VCaP (cell line): ENCODE results near the gene TLR7.

Experiments
- H3K27ac ChIP-seq: fragments of 450-650 bp; 2 replicates; pipeline ENCODE4 v1.5.1; 2017
- TF ChIP-seq, protein P1 (sequence below): fragments of 450-650 bp; conservative IDR thresholded peaks from 2 replicates; pipeline ENCODE4 v1.5.1; 2017; ENCODE audit warnings: mild to moderate bottlenecking, moderate library complexity

Gene TLR7

DNA sequence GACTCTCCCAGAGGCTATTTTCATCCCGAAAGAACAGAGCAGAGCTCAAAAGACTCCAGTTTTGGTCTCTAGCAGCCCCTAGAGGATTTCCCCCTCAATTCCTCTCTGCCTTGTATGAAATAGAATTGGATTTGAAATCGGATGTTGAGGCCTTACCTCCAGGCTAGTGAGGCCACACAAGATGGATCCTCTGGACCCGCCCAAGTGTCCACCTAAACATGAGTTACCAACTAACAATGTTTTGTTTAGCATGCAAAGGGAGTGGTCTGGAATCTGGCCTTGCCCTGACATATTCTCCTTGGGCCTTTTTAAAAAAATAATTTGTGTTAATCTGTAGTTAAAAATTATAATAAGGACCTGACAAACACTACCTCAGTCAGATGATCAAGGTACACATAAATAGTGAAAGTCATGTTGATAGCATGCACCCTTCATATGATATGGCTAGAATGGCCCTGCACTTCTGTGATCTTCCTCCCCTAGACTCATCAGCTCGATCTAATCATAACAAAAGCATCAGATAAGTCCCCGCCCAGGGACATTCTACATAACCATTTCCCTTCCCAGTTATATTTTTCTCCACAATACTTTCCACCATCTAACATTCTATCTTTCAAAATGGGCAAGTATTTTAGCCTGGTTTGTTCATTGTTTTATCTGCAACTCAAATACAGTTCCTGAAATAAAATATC is 46.1 kb downstream of the TLR7 start:
- H3K27ac ChIP-seq, result no peak overlapping the region
- TF ChIP-seq, protein P1, sequence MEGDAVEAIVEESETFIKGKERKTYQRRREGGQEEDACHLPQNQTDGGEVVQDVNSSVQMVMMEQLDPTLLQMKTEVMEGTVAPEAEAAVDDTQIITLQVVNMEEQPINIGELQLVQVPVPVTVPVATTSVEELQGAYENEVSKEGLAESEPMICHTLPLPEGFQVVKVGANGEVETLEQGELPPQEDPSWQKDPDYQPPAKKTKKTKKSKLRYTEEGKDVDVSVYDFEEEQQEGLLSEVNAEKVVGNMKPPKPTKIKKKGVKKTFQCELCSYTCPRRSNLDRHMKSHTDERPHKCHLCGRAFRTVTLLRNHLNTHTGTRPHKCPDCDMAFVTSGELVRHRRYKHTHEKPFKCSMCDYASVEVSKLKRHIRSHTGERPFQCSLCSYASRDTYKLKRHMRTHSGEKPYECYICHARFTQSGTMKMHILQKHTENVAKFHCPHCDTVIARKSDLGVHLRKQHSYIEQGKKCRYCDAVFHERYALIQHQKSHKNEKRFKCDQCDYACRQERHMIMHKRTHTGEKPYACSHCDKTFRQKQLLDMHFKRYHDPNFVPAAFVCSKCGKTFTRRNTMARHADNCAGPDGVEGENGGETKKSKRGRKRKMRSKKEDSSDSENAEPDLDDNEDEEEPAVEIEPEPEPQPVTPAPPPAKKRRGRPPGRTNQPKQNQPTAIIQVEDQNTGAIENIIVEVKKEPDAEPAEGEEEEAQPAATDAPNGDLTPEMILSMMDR, result no peak

DNA sequence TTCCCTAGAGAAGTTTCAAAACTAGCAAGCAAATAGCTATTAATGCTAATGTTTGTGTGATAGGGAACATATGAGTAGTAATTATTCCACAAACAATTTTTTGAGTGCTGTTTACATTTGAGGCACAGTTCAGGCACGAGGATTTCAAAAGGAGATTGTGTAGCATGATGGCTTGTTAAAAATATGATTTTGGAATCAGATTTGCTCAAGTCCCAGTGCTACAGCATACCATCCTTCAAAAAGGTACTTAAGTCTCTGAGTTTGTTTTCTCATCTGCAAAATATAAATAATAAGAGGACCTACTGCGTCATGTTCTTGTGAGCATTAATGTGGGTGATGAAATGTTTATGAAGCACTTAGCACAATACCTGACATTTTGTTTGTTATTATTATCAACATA is 50.9 kb downstream of the TLR7 start:
- no peak overlapping the region for H3K27ac ChIP-seq
- TF ChIP-seq, protein P1, result no peak

DNA sequence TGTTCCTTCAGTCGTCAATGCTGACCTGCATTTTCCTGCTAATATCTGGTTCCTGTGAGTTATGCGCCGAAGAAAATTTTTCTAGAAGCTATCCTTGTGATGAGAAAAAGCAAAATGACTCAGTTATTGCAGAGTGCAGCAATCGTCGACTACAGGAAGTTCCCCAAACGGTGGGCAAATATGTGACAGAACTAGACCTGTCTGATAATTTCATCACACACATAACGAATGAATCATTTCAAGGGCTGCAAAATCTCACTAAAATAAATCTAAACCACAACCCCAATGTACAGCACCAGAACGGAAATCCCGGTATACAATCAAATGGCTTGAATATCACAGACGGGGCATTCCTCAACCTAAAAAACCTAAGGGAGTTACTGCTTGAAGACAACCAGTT is 52.2 kb downstream of the TLR7 start:
- H3K27ac ChIP-seq, result no peak overlapping the region
- TF ChIP-seq, protein P1, result no peak

DNA sequence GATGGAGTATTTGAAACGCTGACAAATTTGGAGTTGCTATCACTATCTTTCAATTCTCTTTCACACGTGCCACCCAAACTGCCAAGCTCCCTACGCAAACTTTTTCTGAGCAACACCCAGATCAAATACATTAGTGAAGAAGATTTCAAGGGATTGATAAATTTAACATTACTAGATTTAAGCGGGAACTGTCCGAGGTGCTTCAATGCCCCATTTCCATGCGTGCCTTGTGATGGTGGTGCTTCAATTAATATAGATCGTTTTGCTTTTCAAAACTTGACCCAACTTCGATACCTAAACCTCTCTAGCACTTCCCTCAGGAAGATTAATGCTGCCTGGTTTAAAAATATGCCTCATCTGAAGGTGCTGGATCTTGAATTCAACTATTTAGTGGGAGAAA is 52.7 kb downstream of the TLR7 start:
- H3K27ac ChIP-seq, result no peak overlapping the region
- TF ChIP-seq, protein P1, result no peak

DNA sequence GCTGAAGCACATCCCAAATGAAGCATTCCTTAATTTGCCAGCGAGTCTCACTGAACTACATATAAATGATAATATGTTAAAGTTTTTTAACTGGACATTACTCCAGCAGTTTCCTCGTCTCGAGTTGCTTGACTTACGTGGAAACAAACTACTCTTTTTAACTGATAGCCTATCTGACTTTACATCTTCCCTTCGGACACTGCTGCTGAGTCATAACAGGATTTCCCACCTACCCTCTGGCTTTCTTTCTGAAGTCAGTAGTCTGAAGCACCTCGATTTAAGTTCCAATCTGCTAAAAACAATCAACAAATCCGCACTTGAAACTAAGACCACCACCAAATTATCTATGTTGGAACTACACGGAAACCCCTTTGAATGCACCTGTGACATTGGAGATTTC is 54.1 kb downstream of the TLR7 start:
- no peak overlapping the region for H3K27ac ChIP-seq
- TF ChIP-seq, protein P1, result no peak

DNA sequence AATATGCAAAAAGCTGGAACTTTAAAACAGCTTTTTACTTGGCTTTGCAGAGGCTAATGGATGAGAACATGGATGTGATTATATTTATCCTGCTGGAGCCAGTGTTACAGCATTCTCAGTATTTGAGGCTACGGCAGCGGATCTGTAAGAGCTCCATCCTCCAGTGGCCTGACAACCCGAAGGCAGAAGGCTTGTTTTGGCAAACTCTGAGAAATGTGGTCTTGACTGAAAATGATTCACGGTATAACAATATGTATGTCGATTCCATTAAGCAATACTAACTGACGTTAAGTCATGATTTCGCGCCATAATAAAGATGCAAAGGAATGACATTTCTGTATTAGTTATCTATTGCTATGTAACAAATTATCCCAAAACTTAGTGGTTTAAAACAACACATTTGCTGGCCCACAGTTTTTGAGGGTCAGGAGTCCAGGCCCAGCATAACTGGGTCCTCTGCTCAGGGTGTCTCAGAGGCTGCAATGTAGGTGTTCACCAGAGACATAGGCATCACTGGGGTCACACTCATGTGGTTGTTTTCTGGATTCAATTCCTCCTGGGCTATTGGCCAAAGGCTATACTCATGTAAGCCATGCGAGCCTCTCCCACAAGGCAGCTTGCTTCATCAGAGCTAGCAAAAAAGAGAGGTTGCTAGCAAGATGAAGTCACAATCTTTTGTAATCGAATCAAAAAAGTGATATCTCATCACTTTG is 55.2 kb downstream of the TLR7 start:
- TF ChIP-seq, protein P1, result no peak
- H3K27ac ChIP-seq, result no peak overlapping the region

DNA sequence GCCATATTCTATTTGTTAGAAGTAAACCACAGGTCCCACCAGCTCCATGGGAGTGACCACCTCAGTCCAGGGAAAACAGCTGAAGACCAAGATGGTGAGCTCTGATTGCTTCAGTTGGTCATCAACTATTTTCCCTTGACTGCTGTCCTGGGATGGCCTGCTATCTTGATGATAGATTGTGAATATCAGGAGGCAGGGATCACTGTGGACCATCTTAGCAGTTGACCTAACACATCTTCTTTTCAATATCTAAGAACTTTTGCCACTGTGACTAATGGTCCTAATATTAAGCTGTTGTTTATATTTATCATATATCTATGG is 55.7 kb downstream of the TLR7 start:
- TF ChIP-seq, protein P1, result no peak
- no peak overlapping the region for H3K27ac ChIP-seq
